Measurements from ENCODE around the gene EHMT2. TPM values are rescaled to one million over a fixed set of nuclear protein-coding genes. Genes with fewer than 3 reads are reported as not detected.

The EHMT2 gene
- total RNA-seq, 1 experiment from 2014 or later = 65.7 TPM

GRCh38 chr6:31896493-31896855, 1.0 kb downstream of the EHMT2 start:
- peak overlapping the region; percentile 76 for H3K4me3 Mint-ChIP-seq (ENCODE audit: unreplicated experiment)
- H3K4me1 Mint-ChIP-seq (ENCODE audit: low read depth, unreplicated experiment) = peaks cover 9% of the 10 kb centered on the region
- BruUV-seq (replicated peaks) = no TSS peak
- POLR2A ChIA-PET = no interaction called here
- intact Hi-C loops (cut with micrococcal nuclease; ENCODE audit: unreplicated experiment) = no loop called here
- TF ChIP-seq CTCF (IDR thresholded peaks at IDR 0.05; ENCODE audit: insufficient read depth in 1 of 2, low read depth in 1 of 2, low read length in 1 of 2, severe bottlenecking in 1 of 2, unreplicated experiment in 1 of 2) = no peak
- Histone ChIP-seq H3K36me3 (ENCODE audit: control insufficient read depth, insufficient read depth, low read length) (no peaks in the 10 kb centered on the region; the same call in none of the 2 replicates), H3K9me3 (no peaks in the 10 kb centered on the region), H3K4me1 (peaks cover 9% of the 10 kb centered on the region), H3K27me3 (replicated peaks; ENCODE audit: control insufficient read depth, insufficient read depth, low read length) (no peaks in the 10 kb centered on the region), H3K4me3 (ENCODE audit: low read depth, low read length) (peak overlapping the region; percentile 97)
- CTCF ChIA-PET = interaction anchor here (3.2 kb wide), 1 partner anchor 56 kb away, joined by 24 read pairs; no protein-coding TSS in a partner anchor
- DNase-seq = no peak
- no peaks in the 10 kb centered on the region for H3K9me3 Mint-ChIP-seq (ENCODE audit: unreplicated experiment)
- H3K27ac Mint-ChIP-seq (ENCODE audit: unreplicated experiment) = peak overlapping the region; percentile 71
- no peaks in the 10 kb centered on the region for H3K27me3 Mint-ChIP-seq (ENCODE audit: insufficient read depth, unreplicated experiment)
- H3K36me3 Mint-ChIP-seq (ENCODE audit: insufficient read depth, unreplicated experiment) = peaks cover 53% of the 10 kb centered on the region

GRCh38 chr6:31892821-31893220, 4.7 kb downstream of the EHMT2 start:
- TF ChIP-seq CTCF (IDR thresholded peaks at IDR 0.05; ENCODE audit: insufficient read depth in 1 of 2, low read depth in 1 of 2, low read length in 1 of 2, severe bottlenecking in 1 of 2, unreplicated experiment in 1 of 2) = no peak
- H3K36me3 Mint-ChIP-seq (ENCODE audit: insufficient read depth, unreplicated experiment) = peaks cover 72% of the 10 kb centered on the region
- CTCF ChIA-PET = interaction anchor here (1.7 kb wide), 1 partner anchor 13 kb away, joined by 4 read pairs; no protein-coding TSS in a partner anchor
- Histone ChIP-seq H3K27me3 (replicated peaks; ENCODE audit: control insufficient read depth, insufficient read depth, low read length) (no peaks in the 10 kb centered on the region), H3K36me3 (ENCODE audit: control insufficient read depth, insufficient read depth, low read length) (no peaks in the 10 kb centered on the region; the same call in none of the 2 replicates), H3K9me3 (no peaks in the 10 kb centered on the region), H3K4me3 (ENCODE audit: low read depth, low read length) (no peak overlapping the region), H3K4me1 (peaks cover 3% of the 10 kb centered on the region)
- no peak for DNase-seq
- H3K27ac Mint-ChIP-seq (ENCODE audit: unreplicated experiment) = no peak overlapping the region
- intact Hi-C loops (cut with micrococcal nuclease; ENCODE audit: unreplicated experiment) = no loop called here
- no peaks in the 10 kb centered on the region for H3K4me1 Mint-ChIP-seq (ENCODE audit: low read depth, unreplicated experiment)
- POLR2A ChIA-PET = no interaction called here
- H3K9me3 Mint-ChIP-seq (ENCODE audit: unreplicated experiment) = no peaks in the 10 kb centered on the region
- H3K4me3 Mint-ChIP-seq (ENCODE audit: unreplicated experiment) = no peak overlapping the region
- no peaks in the 10 kb centered on the region for H3K27me3 Mint-ChIP-seq (ENCODE audit: insufficient read depth, unreplicated experiment)
- BruUV-seq (replicated peaks) = no TSS peak

GRCh38 chr6:31889331-31889972, 8.0 kb downstream of the EHMT2 start:
- H3K4me1 Mint-ChIP-seq (ENCODE audit: low read depth, unreplicated experiment) = no peaks in the 10 kb centered on the region
- no peaks in the 10 kb centered on the region for H3K9me3 ChIP-seq
- ChIA-PET CTCF (no interaction called here), POLR2A (no interaction called here)
- no peak for TF ChIP-seq CTCF (IDR thresholded peaks at IDR 0.05; ENCODE audit: insufficient read depth in 1 of 2, low read depth in 1 of 2, low read length in 1 of 2, severe bottlenecking in 1 of 2, unreplicated experiment in 1 of 2)
- no peak overlapping the region for H3K4me3 Mint-ChIP-seq (ENCODE audit: unreplicated experiment)
- H3K27ac Mint-ChIP-seq (ENCODE audit: unreplicated experiment) = no peak overlapping the region
- intact Hi-C loops (cut with micrococcal nuclease; ENCODE audit: unreplicated experiment) = no loop called here
- no peaks in the 10 kb centered on the region for H3K4me1 ChIP-seq
- no peaks in the 10 kb centered on the region for H3K27me3 ChIP-seq (replicated peaks; ENCODE audit: control insufficient read depth, insufficient read depth, low read length)
- no peaks in the 10 kb centered on the region; the same call in none of the 2 replicates for H3K36me3 ChIP-seq (ENCODE audit: control insufficient read depth, insufficient read depth, low read length)
- H3K4me3 ChIP-seq (ENCODE audit: low read depth, low read length) = no peak overlapping the region
- no peaks in the 10 kb centered on the region for H3K9me3 Mint-ChIP-seq (ENCODE audit: unreplicated experiment)
- BruUV-seq (replicated peaks) = no TSS peak
- no peak for DNase-seq
- H3K27me3 Mint-ChIP-seq (ENCODE audit: insufficient read depth, unreplicated experiment) = no peaks in the 10 kb centered on the region
- peaks cover 77% of the 10 kb centered on the region for H3K36me3 Mint-ChIP-seq (ENCODE audit: insufficient read depth, unreplicated experiment)

Measured in Caco-2 (cell line).